Measurements from ENCODE around the gene TMEM179B. TPM values are rescaled to one million over a fixed set of nuclear protein-coding genes. Genes with fewer than 3 reads are reported as not detected.

The TMEM179B gene
- total and polyA plus RNA-seq, 2 of the 13 experiments (the other 11 are each of a cell fraction or from before 2014, with no cell fraction given): 24.8 to 25.7 TPM

GRCh38 chr11:62752177-62752785, 34.9 kb upstream of the TMEM179B start:
- in situ Hi-C loops (cut with HindIII; ENCODE audit: extremely low pct_ligation_motif_present, low pct_unique_long_range_greater_than_20kb) (no loop called here), intact Hi-C loops (cut with micrococcal nuclease; ENCODE audit: unreplicated experiment) (no loop called here)
- no peak overlapping the region for H3K4me2 ChIP-seq (ENCODE audit: low read depth, low read length)
- H3K27me3 ChIP-seq (ENCODE audit: control insufficient read depth in 1 of 2, insufficient read depth in 2 of 2, low read length in 2 of 2): no peaks in the 10 kb centered on the region
- H3K36me3 ChIP-seq (replicated peaks in 1 of 2; ENCODE audit: control insufficient read depth in 1 of 2, insufficient read depth in 2 of 2, low read length in 2 of 2): peaks cover 6 to 8% of the 10 kb centered on the region in 2 experiments; a peak in 3 of 5 replicates
- no peaks in the 10 kb centered on the region for H4K20me1 ChIP-seq (ENCODE audit: insufficient read depth, low read length)
- 96% methylated on average over 11 of the region's 14 CpGs for WGBS (ENCODE audit: low lambda C conversion rate)
- FAIRE-seq (no peak), DNase-seq (ENCODE audit: low spot score) (no peak), ATAC-seq (no peak)
- H3K9ac ChIP-seq (ENCODE audit: insufficient read depth, low read depth, low read length): no peak overlapping the region
- no peaks in the 10 kb centered on the region for H3K79me2 ChIP-seq (ENCODE audit: insufficient read depth, low read length)
- no peak overlapping the region for H3K27ac ChIP-seq (ENCODE audit: extremely low read length, insufficient read depth, low read length)
- TF ChIP-seq SKIL (CRISPR knock-in tag; IDR thresholded peaks at IDR 0.05; ENCODE audit: borderline replicate concordance) (no peak), ZNF121 (CRISPR knock-in tag; IDR thresholded peaks at IDR 0.05) (no peak), NFIC (IDR thresholded peaks at IDR 0.05; ENCODE audit: low read length) (no peak), GLMP (CRISPR knock-in tag; IDR thresholded peaks at IDR 0.05; ENCODE audit: borderline replicate concordance) (no peak), IKZF5 (CRISPR knock-in tag; IDR thresholded peaks at IDR 0.05) (no peak), NFRKB (IDR thresholded peaks at IDR 0.05) (no peak), ZGPAT (CRISPR knock-in tag; IDR thresholded peaks at IDR 0.05) (no peak), CEBPB (IDR thresholded peaks at IDR 0.05; ENCODE audit: borderline replicate concordance, low read depth, low read length) (no peak), ZNF563 (CRISPR knock-in tag; IDR thresholded peaks at IDR 0.05) (no peak)
- POLR2A ChIA-PET: interaction anchor here (0.6 to 4.4 kb wide), 2 partner anchors 23 to 80 kb away, joined by 3 to 129 read pairs; partner anchors contain the start of genes HNRNPUL2, STX5 and TTC9C
- BruUV-seq (replicated peaks): no TSS peak
- H3K4me3 ChIP-seq (replicated peaks in 1 of 3; ENCODE audit: insufficient read depth in 1 of 3, low read depth in 2 of 3, low read length in 3 of 3): no peak overlapping the region
- peaks cover 24% of the 10 kb centered on the region for H3K4me1 ChIP-seq (ENCODE audit: insufficient read depth, low read length)
- H2AFZ ChIP-seq (ENCODE audit: low read length): no peak overlapping the region
- CTCF ChIA-PET (ENCODE audit: low intra/inter-chr PET ratio, low total read pairs): no interaction called here
- no peaks in the 10 kb centered on the region for H3K9me3 ChIP-seq (ENCODE audit: low read length)
